Embryonic facial prominence (tissue), 1 donor: ENCODE data around the gene OPCML.

Experiments
- DNase-seq: peaks from one replicate; pipeline ENCODE4 v3.0.0-alpha.2; 2016; ENCODE audit errors: extremely low spot score

Gene OPCML

GRCh38 chr11:132670921-132671675, 861.2 kb downstream of the OPCML start:
- no peak for DNase-seq

GRCh38 chr11:132669949-132670348, 862.4 kb downstream of the OPCML start:
- no peak for DNase-seq

DNA sequence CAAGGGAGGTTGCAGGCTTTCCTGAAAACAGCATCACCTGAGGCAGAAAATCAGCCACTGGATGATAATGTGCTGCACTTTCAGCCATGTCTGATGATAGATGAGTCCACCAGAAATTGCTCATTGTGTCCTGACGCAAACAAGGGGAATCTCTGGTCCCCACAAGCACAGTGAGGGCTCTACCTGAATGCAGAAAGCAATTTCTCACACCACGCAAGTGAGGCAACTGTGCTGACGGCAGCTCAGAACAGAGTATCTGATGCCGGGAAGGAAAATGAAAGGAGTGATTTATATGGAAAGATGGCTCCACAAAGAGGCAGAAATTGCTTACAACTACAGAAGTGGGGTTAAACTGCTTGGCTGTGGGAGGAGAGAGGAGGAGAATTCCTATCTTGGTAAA, 867.1 kb downstream of the OPCML start:
- DNase-seq = no peak

DNA sequence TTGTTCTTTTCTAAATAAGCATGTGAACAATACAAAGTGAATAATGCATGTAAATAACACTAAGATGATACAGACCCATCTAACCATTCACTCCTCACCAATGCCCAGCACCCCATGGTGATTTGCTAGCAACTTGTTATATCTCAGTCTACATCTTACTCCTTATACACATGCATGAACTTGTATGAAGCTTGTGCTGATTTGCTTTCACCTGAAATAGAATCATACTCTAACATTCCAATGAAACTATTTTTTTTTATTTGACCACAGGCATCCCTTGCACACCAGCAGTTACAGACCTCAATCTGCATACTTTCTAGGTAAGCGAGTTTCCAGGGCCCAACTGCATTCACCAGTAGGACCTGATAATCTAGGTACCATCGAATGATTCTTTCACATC, 873.6 kb downstream of the OPCML start:
- no peak for DNase-seq

DNA sequence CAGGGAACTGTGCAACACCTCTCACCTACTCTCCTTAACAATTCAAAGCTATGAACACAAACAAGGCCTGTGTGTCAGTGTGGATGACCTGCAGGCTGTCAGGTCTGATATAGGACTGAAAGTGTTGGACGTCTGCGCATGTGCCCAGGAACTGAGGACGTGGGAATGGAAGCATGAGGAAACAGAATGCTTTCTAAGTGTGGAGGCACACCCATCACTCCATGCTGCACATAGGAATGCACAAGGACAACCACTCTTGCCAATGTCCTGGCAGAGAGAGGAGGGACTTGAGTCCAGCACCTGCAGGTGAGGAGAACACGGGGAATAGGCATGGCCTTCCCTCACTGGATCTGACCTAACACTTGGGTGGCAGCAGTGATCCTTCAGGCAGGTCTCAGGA, 874.3 kb downstream of the OPCML start:
- no peak for DNase-seq

- no peak for DNase-seq
These were observed 877.0 kb downstream of the OPCML start for GRCh38 chr11:132655187-132655855.

DNA sequence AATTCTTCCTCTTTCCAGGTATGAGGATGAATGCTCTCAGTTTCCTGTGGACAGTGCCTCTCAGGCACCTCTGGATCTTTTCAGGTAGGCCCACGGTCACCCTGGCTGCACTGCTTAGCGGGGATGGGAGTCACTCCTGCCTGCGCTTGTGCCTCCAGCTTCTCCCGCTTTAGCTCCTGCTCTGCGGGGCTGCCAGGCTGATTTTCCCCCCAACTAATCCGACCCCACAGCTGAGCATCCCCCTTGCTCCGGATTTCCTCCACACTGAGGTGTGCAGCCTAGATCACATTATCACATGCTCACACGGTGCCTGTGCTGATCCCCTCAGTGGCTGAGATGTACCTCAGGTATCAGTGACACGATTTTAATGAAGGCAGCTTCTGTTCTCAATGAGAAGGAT, 879.1 kb downstream of the OPCML start:
- DNase-seq = no peak

DNA sequence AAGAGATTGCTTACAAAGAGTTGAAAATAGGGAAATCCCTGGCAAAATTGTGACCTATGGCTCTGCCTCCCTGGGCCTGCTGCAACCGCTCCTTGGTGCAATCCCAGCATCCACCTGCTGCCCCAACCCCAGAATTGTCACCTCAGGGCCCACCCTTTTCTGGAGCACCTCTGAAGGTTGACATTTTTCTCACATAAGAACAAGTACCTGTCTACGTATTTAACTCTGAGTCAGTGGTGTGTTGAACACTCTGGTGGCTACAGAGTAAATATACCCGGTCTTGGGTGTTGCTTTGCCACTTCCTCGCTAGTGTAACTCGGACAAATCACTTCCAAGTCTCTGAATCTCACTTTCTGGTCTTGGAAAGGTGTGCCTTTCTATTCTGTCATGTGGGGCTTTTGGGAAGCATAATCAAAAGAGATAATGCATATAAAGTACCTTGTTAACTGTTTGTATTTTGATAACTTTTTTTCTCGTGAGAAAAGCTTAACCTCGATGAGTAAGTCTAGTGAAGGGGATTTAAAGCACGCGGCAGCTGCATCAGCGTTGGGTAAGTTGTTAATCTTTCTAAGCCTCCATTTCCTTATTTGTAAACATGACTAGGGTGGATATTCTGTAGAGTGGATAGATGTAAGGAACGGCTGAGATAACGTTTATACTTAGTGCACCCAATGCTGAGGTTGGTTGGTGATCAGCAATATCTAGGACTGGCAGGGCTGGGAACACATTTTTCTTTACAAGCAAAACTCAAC, 881.2 kb downstream of the OPCML start:
- DNase-seq = no peak

DNA sequence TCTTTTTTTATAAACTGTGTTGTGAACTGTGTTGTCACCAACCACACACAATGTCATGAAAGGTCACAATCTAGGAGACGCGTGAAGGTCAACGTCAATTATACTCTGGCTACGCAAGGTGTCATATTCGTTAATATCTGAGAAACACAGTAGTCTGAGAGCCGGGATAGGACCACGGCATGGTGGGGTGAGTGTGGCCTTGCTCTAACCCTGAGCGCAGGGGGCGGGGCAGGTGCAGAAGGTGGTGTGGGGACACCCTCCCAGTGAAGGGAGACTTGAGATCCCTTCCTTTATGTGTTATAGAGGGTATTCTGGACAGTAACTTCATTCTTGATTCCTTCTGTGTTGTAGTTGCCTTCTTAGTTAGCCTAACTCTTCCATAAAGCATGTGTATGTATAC, 883.0 kb downstream of the OPCML start:
- DNase-seq = no peak

DNA sequence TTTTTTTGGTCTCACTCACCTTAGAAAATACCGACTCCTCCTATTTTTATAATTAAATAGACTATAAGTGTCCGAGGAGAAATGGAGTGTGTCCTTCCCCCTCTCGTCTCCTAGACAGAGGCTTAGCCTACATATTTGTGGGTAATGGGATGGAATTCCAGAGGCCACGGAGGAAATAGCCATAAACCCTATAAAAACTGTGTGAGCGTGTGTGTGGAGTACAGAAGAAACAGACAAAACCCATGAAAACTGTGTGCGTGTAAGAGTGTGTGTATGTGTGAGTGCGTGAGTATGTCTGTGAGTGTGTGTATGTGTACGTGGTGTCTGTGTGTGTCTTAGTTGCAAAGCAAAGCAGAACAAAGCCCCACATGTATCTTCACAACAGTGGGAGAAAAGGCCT, 883.5 kb downstream of the OPCML start:
- no peak for DNase-seq

DNA sequence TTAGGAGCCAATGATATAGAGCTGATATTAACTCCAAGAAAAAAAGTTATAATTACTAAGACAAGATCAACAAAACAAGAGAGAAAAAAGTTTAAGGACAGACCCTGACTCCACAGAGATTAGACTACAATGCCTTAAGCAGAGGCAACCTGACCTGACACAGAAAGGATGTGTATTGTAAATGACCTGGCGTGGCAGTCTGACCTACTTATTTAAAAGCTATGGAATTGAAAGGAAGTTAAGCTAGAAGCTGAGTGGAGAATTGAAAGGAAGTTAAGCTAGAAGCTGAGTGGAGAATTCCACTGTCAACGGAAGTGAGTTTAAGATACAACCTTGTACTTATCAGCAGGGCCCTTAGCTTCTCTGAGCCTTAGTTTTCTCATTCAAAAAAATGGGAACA, 885.4 kb downstream of the OPCML start:
- no peak for DNase-seq

- no peak for DNase-seq
These were observed 887.6 kb downstream of the OPCML start for GRCh38 chr11:132644520-132645239.

GRCh38 chr11:132643239-132643638, 889.1 kb downstream of the OPCML start:
- no peak for DNase-seq

- DNase-seq = no peak
These were observed 891.3 kb downstream of the OPCML start for GRCh38 chr11:132640952-132641351.

DNA sequence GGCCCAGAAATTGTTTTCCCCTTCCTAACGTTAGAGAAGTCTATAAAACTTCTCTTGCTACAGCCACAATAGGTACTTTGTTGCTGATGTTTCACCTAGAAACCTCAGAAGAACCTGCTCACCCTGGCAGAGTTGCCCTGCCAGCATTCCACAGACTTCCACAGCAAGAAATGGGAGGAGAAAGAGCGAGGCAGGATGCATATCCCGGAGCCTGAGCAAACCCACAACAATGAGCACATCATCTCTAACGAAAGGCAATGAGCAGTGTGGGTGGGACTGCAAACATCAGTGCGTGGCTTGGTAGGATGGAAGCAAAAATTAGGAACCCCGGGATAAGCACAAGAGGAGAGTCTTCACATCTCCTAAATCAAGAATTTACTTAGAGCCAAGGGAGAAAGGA, 892.3 kb downstream of the OPCML start:
- no peak for DNase-seq

- DNase-seq = no peak
These were observed 892.9 kb downstream of the OPCML start for GRCh38 chr11:132639403-132639802.

GRCh38 chr11:132638423-132638822, 893.9 kb downstream of the OPCML start:
- no peak for DNase-seq

DNA sequence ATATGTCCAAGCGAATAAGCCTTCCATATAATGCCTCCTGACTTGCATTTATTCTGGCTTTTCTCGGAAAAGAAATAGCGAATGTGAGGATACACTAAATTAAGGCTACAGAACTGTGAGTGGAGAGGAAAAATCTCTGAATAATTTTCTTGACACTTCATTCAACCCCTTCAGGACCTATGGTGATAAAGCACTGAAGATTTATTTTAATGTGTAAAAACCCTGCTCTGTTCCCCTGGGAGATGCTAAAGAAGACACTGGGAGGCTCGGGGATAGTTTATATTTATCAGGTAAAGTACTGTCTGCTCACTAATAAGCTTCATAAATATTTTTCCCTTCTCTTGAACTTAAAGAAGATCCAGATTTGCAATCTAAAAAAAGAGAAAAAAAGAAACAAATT, 895.8 kb downstream of the OPCML start:
- no peak for DNase-seq

GRCh38 chr11:132632641-132633124, 899.6 kb downstream of the OPCML start:
- no peak for DNase-seq

DNA sequence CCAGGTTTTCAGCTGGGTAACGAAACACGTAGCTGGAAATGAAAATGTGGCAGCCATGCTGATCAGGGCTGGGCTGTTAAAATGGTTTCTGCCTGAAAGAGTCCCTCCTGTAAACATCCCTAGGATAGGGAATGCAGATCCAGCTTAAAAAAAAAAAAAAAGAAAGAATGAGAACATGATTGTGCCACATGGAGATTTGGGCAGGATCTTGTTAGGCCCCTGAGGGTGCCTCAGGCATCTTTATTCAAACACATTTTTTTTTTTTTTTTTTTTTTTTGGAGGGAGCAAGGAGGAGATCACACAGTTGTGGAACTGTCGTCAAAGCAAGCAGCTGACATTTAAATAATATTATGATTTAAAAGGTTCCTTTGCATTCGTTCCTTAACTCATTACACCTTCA, 900.3 kb downstream of the OPCML start:
- DNase-seq = no peak

DNA sequence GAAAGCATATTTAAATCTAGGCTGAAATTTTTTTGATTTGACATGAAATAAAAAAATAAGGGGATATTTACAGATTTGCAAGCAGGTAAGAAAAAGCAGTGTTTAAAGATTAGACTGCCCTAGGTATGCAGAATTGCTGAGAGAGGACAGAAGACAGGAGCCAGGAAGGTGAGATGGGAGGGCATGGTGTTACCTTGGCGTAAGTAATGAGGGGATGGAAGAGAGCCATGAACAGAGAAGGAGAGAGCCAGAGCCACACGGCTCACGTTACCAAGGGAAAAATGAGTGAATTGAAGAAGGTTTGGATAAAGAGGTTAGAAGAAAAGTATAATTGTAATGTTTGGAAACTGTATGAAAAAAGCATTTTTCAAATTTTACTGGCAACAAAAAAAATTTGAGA, 904.3 kb downstream of the OPCML start:
- no peak for DNase-seq

DNA sequence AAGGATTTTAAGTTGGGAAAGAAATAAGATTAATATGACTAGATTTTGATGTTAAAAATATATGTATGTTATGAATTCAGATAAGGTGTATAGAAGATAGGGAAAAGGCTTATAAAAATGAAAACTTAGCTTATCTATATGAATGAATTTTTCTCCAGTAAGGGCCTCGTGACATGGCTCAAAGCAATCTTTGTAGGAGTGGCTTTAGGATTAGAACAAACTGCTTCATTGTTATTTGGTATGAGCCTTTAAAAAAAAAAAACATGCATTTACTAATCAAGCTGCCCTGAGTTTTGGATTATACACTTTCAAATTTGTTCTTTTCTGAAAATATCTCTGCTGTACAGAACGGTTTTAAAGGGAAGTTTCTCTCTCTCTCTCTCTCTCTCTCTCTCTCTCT, 905.9 kb downstream of the OPCML start:
- DNase-seq = no peak
